Stimulated activated CD4-positive, alpha-beta T cell treated with anti-CD3 and anti-CD28 coated beads, Interleukin-12 subunit alpha, Interleukin-12 subunit beta, amount 100 ng/mL, for 24 hours (primary cell): Measurements from ENCODE around the gene CACNG3.

Experiments
- DNase-seq, 2 experiments: peaks; one replicate each; pipeline ENCODE4 v3.0.0-alpha.2; 2020; ENCODE audit warnings: low read depth in 2 of 2

The CACNG3 gene

DNA sequence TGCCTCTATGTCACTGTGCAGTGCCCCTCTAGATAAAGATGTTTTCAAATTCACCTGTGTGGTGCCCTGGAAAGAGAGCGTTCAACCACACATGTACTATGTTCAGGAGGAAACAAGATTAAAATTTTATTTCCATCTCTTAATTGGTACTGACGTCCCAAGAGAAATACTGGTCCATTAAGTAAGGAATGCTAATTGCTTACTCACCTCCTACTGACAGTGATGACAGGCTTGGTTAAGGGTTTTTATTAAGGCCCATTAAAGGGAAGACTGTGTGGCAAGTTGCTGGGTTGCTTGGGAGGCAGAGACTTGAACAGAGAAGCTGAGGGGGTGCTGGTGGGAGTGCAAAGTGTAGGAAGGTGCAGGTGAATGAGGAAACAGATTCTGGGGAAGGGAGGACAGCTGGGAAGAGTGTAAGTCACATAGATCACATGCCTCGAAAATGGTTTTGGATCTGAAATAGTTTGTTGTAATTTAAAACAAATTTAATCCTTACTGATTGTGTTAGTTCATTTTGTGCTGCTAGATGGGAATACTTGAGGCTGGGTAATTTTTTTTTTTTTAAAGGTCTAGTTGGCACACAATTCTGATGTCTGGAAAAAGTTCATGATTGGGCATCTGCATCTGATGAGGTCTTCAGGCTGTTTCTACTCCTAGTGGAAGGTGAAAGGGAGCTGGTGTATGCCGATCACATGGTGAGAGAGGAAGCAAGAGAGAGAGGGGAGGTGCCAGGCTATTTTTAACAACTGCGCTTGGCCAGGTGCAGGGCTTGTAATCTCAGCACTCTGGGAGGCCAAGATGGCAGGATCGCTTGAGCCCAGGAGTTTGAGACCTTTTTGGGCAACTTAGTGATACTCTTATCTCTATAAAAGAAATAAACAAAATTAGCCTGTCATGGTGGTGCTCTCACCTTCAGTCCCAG, 140.5 kb downstream of the CACNG3 start:
- no peak for DNase-seq

DNA sequence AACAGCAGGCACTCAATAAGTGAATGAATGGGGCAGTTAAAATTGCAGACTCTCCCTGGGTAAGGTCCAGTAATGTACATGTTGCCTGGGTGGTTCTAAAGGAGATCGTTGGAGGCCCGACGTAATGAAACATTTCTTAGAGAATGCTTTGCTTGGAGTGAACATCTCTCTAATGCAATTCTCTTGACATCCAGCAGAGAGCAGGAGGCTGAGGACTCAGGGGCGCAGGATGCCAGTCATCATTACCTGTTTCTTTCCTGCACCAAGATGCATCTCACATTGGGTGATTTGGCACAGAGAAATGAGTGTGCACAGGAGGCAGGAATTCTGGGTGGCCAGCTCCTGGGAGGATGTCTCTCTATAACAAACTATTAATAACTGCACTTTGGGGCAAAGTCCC, 152.9 kb downstream of the CACNG3 start:
- DNase-seq, result no peak
